ENCODE measurements around the gene RAD51B.
"Not testable (repeated sequence)": the region's sequence is repeated elsewhere in the genome, so short reads cannot be mapped to it uniquely, and the experiment has no call there.

The RAD51B gene

GRCh38 chr14:67987606-67988005 is 168.0 kb downstream of the RAD51B start:
- peak; percentile 30 for DNase-seq

GRCh38 chr14:67988210-67988609 is 168.6 kb downstream of the RAD51B start:
- not testable (repeated sequence) for DNase-seq

- no peak for DNase-seq
Observed at GRCh38 chr14:67990576-67990975, 171.0 kb downstream of the RAD51B start.

GRCh38 chr14:67994531-67994930 is 175.0 kb downstream of the RAD51B start:
- no peak for DNase-seq

GRCh38 chr14:67996235-67996634 is 176.7 kb downstream of the RAD51B start:
- DNase-seq, result no peak

GRCh38 chr14:67998834-67999233 is 179.3 kb downstream of the RAD51B start:
- DNase-seq, result no peak

- no peak for DNase-seq
Observed at GRCh38 chr14:67999290-67999689, 179.7 kb downstream of the RAD51B start.

GRCh38 chr14:67999705-68000384 is 180.3 kb downstream of the RAD51B start:
- DNase-seq, result no peak

GRCh38 chr14:68000511-68000910 is 180.9 kb downstream of the RAD51B start:
- no peak for DNase-seq

GRCh38 chr14:68008491-68008890 is 188.9 kb downstream of the RAD51B start:
- no peak for DNase-seq

GRCh38 chr14:68011406-68012028 is 191.9 kb downstream of the RAD51B start:
- no peak for DNase-seq

GRCh38 chr14:68012871-68013270 is 193.3 kb downstream of the RAD51B start:
- DNase-seq, result no peak

GRCh38 chr14:68013326-68013725 is 193.7 kb downstream of the RAD51B start:
- no peak for DNase-seq

- no peak for DNase-seq
Observed at GRCh38 chr14:68014771-68015170, 195.2 kb downstream of the RAD51B start.

GRCh38 chr14:68015356-68016254 is 196.0 kb downstream of the RAD51B start:
- DNase-seq, result no peak

- DNase-seq, result no peak
Observed at GRCh38 chr14:68016255-68016914, 196.8 kb downstream of the RAD51B start.

GRCh38 chr14:68018598-68018997 is 199.0 kb downstream of the RAD51B start:
- no peak for DNase-seq

- DNase-seq, result no peak
Observed at GRCh38 chr14:68020493-68020892, 200.9 kb downstream of the RAD51B start.

- no peak for DNase-seq
Observed at GRCh38 chr14:68020999-68021663, 201.6 kb downstream of the RAD51B start.

- DNase-seq, result no peak
Observed at GRCh38 chr14:68027276-68027675, 207.7 kb downstream of the RAD51B start.

- DNase-seq, result no peak
Observed at GRCh38 chr14:68028075-68028474, 208.5 kb downstream of the RAD51B start.

GRCh38 chr14:68031011-68031410 is 211.4 kb downstream of the RAD51B start:
- DNase-seq, result not testable (repeated sequence)

- no peak for DNase-seq
Observed at GRCh38 chr14:68032154-68032553, 212.6 kb downstream of the RAD51B start.
